HG03439 (cell line): ENCODE measurements around the gene FST.
A peak's percentile ranks its signal among the peaks of the same experiment; 100 is the strongest.

ENCODE experiments used
- ATAC-seq: cut with Tn5 transposase; IDR thresholded peaks from one replicate; pipeline ENCODE4 v1.9.1; 2021; ENCODE audit warnings: mild to moderate bottlenecking, moderate library complexity; ENCODE audit not compliant: unreplicated experiment

The FST gene

DNA sequence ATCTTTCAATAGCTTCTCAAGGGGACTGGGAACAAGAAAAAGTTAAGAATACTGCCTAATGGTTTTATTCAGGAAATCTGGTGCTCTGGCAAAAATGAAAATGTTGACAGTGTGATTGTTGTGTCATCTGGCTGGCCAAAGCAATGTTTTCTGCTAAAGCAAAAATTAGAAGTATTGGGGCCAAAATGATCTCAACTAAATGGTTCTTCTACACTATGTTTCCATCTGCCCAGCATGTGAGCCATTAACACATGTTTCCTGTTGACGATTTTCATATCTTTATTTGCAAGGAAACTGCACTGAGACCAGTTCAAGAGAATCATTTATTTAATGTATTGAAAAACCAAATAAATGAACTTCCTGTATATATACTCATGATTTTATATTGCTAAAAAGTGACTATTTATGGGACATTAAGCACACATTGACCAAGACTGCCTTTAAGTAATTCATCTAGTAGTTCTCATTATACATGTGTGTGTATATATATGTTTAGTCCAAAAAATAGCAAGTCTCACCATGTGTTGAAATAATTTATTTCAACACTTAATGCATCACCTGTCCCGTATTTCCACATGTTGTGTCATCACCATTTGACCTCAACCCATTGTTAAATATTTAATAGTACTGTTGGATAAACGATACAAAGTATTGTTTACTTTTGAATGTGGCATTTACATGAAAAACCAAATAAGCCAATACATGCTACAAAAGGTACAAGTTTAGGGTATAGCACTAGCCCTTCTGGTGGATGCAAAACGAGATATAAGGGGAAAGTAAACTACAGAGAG is 7.5 kb upstream of the FST start:
- ATAC-seq = no peak

GRCh38 chr5:53473633-53474032 is 6.8 kb upstream of the FST start:
- no peak for ATAC-seq

DNA sequence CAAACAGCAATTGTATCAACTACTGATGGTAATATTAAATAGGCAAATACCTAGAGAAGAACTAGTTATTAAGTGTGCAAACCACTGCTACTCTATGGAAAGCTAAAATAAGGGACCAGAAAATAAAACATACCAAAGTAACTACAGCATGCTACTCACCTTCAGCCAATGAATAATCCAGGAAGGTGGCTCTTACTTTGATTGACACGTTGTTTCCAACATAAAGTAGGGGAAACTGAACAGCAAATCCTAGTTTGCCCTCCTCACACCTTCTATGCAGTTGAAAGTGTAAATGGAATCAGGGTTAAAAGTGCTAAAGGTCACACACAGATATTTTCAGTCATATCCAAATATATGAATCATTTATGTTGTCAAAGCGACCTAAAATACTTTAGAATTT is 5.1 kb upstream of the FST start:
- ATAC-seq = no peak

DNA sequence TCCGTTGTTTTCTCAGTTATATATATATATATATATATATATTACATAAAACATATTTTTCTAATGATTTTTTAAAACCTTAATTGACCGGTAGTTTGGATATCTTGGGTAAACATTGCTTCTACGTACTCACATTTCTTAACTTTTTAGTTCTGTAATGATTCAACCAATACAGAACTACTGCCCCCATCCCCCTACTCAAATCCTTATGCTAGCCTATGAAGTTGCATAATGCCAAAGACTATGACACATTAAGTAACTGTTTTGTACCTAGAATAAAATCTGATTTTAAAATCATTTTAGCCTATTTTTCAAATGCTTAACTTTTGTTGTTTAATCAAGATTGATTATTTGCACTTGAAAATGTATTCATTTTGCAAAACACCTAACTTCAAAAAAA is 4.4 kb upstream of the FST start:
- ATAC-seq = no peak

- no peak for ATAC-seq
Observed at GRCh38 chr5:53476531-53477480, 3.6 kb upstream of the FST start.

- no peak for ATAC-seq
Observed at GRCh38 chr5:53478411-53479044, 1.9 kb upstream of the FST start.

GRCh38 chr5:53479045-53479589 is 1.3 kb upstream of the FST start:
- ATAC-seq = no peak

- ATAC-seq = no peak
Observed at GRCh38 chr5:53479590-53480415, 626 bp upstream of the FST start.

- ATAC-seq = no peak
Observed at GRCh38 chr5:53481159-53481886, 894 bp downstream of the FST start.

DNA sequence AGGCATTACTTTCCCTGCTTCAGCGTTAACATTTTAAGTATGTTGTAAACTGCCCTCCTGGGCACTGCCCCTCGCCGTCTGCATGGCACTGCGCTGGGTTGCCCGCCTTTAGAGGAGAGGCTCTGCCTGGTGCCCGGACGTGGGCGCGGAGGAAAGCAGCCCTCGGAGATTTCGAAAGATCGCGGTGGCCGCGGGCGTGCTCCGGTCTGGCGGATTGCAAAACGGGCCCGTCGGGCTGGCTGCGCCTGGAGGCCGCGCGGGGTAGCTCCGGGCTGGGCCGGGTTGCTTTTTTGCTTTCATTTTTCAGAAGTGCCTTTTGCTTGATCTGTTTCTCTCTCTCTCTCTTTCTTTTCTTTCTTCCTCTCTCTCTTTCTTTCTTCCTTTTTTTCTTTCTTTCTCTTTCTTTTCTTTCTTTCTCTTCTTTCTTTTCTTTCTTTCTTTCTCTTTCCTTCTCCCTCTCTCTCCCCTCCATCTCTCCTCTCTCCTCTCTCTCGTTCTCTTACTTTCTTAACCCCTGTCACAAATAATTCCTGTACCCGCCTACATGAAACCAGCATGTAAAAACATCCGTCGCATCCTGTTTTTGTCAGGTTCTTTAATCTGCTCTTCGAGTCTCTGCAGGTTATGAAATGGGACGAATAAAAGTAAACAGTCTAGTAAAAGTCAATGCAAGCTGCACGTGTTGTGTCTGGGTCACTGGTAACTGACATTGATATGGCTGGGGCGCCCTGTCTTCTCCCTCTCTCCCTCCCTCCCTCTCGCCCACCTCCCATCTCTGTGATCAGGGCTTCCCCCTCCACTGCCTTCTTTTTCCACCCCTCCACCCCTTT is 1.7 kb downstream of the FST start:
- peak; percentile 77 for ATAC-seq

GRCh38 chr5:53482717-53483638 is 2.5 kb downstream of the FST start:
- no peak for ATAC-seq

GRCh38 chr5:53487436-53487835 is 7.0 kb downstream of the FST start:
- ATAC-seq = no peak

DNA sequence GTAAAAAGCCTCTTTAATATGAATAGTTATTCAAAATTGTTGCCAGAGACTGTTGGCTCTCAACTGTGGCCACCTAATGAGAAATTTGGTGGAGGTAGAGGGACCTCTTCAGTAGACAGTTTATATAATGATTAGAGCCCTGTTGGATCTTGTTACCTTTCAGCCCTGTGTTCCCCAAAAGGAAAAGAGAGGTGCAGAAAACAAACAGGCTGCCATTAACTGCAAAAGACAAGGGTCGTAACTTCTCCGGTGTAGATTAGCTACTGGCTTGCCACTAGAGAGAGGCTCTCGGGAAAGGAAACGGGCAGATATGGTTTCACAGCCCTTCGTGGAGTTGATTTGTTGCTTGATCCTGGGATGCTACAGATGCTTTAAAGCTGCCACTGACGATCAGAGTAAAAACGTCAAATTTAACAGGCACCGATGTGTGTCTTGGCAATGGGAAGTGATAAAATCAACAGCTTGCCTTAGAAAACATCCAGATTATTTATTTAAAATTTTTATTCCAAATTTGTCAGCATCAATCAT is 7.8 kb downstream of the FST start:
- ATAC-seq = no peak

DNA sequence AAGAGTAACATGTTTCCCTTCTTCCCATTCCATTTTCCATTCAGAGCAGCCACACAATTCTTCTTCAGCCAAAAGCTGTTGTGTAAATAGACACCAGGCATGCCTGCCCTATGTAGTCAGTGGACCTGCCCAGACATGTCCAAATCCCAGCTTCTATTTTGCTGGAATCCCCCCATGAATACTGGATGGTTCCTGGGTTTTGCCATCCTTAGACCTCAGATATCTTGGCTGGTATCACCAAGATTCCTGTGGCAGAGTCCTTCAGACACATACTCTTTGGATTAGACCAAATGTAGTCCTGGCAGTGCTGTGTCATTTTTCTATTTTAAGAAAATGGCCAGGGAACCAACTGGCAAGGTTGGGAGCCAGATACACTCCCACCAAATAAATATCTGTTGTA is 10.3 kb downstream of the FST start:
- ATAC-seq = no peak

DNA sequence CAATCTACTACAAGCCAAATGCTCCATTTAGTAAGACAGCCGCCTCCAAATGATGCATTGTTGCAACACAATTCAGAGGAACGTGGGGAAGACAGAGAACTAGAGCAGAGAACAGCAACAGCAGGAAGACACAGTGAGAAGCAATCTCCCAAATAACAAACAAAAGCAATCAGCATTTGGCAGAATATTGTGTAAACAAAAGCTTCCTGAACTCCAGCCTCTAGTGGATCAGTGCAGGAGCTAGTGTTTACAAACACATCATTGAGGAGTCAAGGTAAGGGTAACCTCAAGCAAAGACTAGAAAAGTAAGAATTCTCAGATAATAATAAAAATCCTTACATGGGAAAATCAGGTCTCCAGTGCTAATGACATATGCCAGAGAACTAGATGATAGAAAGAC is 20.6 kb downstream of the FST start:
- no peak for ATAC-seq

DNA sequence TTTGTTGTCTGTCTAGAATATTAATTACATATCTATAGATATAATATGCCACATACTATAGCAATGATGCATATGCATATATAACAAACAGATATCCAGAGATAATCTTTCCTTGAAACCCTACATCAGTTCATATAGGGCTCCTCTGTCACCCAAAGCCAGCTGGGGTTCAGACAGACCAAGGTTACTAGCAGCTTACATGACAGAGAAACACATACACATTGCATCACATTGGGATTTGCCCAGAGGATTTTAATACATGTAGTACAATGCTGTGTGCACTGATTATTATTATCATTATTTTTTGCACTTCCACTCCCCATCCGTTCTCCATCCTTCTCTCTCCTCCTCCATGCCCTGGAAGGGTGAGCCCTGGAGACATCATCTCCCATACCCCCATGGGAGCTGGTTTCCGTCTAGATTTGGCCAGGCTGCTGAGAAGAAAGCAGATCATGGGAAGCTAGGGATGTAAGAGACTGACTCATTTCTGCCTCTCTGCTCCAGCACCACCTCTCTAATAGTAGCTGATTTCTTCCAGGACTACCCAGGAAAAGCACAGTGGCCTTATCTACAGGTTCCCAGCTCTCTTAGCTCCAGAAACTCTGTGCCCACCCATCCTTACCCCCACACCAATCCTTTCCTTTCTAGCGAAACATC is 23.3 kb downstream of the FST start:
- ATAC-seq = no peak

DNA sequence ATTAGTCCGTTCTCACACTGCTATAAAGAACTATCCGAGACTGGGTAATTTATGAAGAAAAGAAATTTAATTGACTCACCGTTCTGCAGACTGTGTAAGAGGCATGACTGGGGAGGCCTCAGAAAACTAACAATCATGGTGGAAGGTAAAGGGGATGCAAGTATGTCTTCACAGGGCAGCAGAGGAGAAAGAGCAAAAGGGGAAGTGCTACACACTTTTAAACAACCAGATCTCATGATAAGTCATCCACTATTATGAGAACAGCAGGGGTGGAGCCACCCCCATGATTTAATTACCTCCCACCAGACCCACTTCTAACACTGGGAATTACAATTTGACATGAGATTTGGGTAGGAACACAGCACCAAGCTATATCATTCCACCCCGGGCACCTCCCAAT is 26.6 kb downstream of the FST start:
- ATAC-seq = no peak
